Measurements from ENCODE around the gene OLFML3.

The OLFML3 gene

DNA sequence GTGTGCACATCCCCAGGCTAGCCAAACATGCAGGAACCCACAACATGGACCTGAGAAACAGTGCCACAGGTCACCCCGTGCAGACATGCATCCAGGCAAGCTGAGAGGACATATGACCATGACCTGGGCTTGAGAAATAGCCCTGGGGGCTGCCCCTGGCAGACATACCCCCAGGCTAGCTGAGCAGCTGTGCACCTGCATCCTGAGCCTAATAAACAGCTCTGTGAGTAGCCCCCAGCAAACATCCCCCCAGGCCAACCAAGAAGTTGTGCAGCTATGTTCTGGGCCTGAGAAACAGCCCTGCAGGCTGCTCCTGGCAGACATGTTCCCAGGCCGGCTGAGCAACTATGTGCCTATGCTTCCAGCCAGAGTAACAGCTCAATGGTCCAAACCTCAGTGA is 14.5 kb downstream of the OLFML3 start:
- no peaks in the 10 kb centered on the region for H3K9me3 ChIP-seq
- H3K4me3 ChIP-seq (ENCODE audit: low read depth in 1 of 2, low read length in 1 of 2): no peak overlapping the region
- no peak overlapping the region for H3K27ac ChIP-seq
- peaks cover 13% of the 10 kb centered on the region for H3K27me3 ChIP-seq
- H3K36me3 ChIP-seq: no peaks in the 10 kb centered on the region
- H3K4me1 ChIP-seq (ENCODE audit: control insufficient read depth in 1 of 2, insufficient read depth in 1 of 2, low read depth in 1 of 2, low read length in 1 of 2): no peaks in the 10 kb centered on the region
- TF ChIP-seq, protein P1, sequence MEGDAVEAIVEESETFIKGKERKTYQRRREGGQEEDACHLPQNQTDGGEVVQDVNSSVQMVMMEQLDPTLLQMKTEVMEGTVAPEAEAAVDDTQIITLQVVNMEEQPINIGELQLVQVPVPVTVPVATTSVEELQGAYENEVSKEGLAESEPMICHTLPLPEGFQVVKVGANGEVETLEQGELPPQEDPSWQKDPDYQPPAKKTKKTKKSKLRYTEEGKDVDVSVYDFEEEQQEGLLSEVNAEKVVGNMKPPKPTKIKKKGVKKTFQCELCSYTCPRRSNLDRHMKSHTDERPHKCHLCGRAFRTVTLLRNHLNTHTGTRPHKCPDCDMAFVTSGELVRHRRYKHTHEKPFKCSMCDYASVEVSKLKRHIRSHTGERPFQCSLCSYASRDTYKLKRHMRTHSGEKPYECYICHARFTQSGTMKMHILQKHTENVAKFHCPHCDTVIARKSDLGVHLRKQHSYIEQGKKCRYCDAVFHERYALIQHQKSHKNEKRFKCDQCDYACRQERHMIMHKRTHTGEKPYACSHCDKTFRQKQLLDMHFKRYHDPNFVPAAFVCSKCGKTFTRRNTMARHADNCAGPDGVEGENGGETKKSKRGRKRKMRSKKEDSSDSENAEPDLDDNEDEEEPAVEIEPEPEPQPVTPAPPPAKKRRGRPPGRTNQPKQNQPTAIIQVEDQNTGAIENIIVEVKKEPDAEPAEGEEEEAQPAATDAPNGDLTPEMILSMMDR (IDR thresholded peaks at IDR 0.05): no peak

DNA sequence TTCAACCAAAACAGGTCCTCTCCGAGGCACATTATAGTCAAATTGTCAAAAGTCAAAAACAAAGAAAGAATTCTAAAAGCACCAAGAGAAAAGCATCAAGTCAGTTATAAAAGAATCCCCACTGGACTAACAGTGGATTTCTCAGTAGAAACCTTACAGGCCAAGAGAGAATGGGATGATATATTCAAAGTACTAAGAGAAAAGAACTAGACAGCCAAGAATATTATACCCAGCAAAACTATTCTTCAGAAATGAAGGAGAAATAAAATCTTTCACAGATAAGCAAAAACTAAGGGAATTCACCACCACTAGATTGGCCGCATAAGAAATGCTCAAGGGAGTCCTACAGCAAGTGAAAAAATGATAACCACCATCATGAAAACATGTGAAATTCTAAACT is 16.1 kb downstream of the OLFML3 start:
- H3K4me1 ChIP-seq (ENCODE audit: control insufficient read depth in 1 of 2, insufficient read depth in 1 of 2, low read depth in 1 of 2, low read length in 1 of 2): no peaks in the 10 kb centered on the region
- H3K27ac ChIP-seq: no peak overlapping the region
- H3K36me3 ChIP-seq: no peaks in the 10 kb centered on the region
- H3K27me3 ChIP-seq: peaks cover 10% of the 10 kb centered on the region
- TF ChIP-seq, protein P1 (IDR thresholded peaks at IDR 0.05): no peak
- H3K9me3 ChIP-seq: no peaks in the 10 kb centered on the region
- H3K4me3 ChIP-seq (ENCODE audit: low read depth in 1 of 2, low read length in 1 of 2): no peak overlapping the region

DNA sequence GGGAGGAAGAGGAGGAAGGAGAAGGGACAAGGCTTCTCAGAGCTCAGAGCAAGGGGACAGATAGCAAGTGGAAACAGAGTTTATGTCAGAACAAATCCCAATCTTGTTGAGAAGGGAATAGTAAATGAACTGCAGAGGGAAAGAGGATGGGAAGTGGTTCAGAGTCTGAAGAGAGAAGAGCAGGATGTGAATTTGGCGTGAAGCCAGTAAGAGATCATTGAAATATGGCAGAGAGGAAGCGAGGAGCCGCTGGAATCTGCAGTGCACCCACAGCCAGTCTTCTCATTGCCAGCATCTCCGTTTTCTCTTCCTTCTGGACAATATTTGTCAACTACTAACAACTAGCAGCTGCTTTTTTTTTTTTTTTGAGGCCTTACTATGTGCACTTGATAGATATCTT is 19.1 kb downstream of the OLFML3 start:
- Histone ChIP-seq H3K4me1 (ENCODE audit: control insufficient read depth in 1 of 2, insufficient read depth in 1 of 2, low read depth in 1 of 2, low read length in 1 of 2) (no peaks in the 10 kb centered on the region), H3K4me3 (ENCODE audit: low read depth in 1 of 2, low read length in 1 of 2) (no peak overlapping the region), H3K27ac (no peak overlapping the region), H3K9me3 (no peaks in the 10 kb centered on the region), H3K36me3 (no peaks in the 10 kb centered on the region), H3K27me3 (peaks cover 19% of the 10 kb centered on the region)
- TF ChIP-seq, protein P1 (IDR thresholded peaks at IDR 0.05): no peak

DNA sequence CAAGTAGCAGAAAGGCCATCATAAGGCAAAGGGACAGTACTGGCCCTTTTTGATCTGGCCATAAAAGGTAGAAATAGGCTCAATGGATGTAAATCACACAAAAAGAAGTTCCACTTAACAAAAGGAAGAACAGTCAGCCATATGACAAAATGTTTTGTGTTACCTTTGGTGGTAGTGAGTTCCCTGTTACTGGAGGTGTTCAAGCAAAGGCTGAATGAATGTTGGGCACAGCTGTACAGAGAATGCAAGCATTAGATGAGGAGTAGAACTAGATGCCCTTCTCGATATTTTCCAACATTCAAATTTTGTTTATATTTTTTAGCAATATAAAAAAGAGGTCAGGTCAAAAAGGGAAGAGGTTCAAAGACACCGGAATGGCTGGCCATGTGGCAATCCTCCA is 20.0 kb downstream of the OLFML3 start:
- Histone ChIP-seq H3K27ac (no peak overlapping the region), H3K4me3 (ENCODE audit: low read depth in 1 of 2, low read length in 1 of 2) (no peak overlapping the region), H3K4me1 (ENCODE audit: control insufficient read depth in 1 of 2, insufficient read depth in 1 of 2, low read depth in 1 of 2, low read length in 1 of 2) (no peaks in the 10 kb centered on the region), H3K36me3 (no peaks in the 10 kb centered on the region), H3K9me3 (no peaks in the 10 kb centered on the region), H3K27me3 (peaks cover 27% of the 10 kb centered on the region)
- TF ChIP-seq, protein P1 (IDR thresholded peaks at IDR 0.05): no peak

DNA sequence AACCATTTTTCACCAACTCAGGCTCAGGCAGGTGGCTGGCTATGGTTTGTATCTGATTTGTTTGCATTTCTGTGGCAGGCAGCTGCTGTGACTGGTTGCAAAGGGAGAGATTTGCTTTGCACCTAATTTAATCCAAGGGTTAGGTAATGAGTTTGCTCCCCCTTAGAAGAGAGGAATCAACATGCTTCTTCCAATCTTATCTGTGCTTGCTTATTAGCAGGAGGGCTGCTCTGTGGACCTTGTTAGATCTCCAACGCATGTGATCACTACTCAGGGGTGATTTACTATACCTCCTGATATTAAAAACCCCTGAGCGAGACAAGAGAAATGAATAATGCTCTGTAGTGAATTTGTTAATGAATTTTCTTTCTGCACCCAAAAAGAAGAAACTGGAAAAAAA is 20.5 kb downstream of the OLFML3 start:
- Histone ChIP-seq H3K27ac (no peak overlapping the region), H3K4me1 (ENCODE audit: control insufficient read depth in 1 of 2, insufficient read depth in 1 of 2, low read depth in 1 of 2, low read length in 1 of 2) (no peaks in the 10 kb centered on the region), H3K4me3 (ENCODE audit: low read depth in 1 of 2, low read length in 1 of 2) (no peak overlapping the region), H3K27me3 (peaks cover 30% of the 10 kb centered on the region), H3K9me3 (no peaks in the 10 kb centered on the region), H3K36me3 (no peaks in the 10 kb centered on the region)
- TF ChIP-seq, protein P1 (IDR thresholded peaks at IDR 0.05): no peak

DNA sequence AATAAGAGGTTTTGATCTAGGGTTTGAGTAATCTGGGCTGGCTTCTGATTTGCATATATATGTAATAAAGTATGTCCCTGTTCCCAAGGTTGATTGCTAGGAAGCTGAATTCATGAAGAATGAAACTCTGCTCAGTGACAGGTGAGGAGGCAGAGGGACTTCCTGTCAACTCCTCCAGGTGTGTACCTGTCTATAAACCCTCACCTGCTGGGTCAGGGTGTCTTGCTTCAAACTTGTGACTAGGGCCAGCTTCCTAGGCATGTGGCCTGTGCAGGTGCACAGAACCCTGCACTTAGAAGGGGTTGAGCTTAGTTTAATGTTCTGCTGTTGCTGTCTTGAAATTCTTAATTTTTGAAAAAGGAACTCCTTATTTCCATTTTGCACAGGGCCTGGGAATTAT is 21.1 kb downstream of the OLFML3 start:
- H3K27ac ChIP-seq: no peak overlapping the region
- H3K9me3 ChIP-seq: no peaks in the 10 kb centered on the region
- no peaks in the 10 kb centered on the region for H3K36me3 ChIP-seq
- peaks cover 30% of the 10 kb centered on the region for H3K27me3 ChIP-seq
- no peaks in the 10 kb centered on the region for H3K4me1 ChIP-seq (ENCODE audit: control insufficient read depth in 1 of 2, insufficient read depth in 1 of 2, low read depth in 1 of 2, low read length in 1 of 2)
- H3K4me3 ChIP-seq (ENCODE audit: low read depth in 1 of 2, low read length in 1 of 2): no peak overlapping the region
- TF ChIP-seq, protein P1 (IDR thresholded peaks at IDR 0.05): no peak
